SKM-1 treated with dmso at 0.1 percent for 144 hours (cell line): ENCODE measurements around the gene PCDH11Y.
"Not testable (repeated sequence)": the region's sequence is repeated elsewhere in the genome, so short reads cannot be mapped to it uniquely, and the experiment has no call there.

Experiments
- DNase-seq: peaks from one replicate; lab custom pipeline; 2025; ENCODE audit not compliant: unreplicated experiment; lab: John Stamatoyannopoulos, UW

Gene PCDH11Y, protein sequence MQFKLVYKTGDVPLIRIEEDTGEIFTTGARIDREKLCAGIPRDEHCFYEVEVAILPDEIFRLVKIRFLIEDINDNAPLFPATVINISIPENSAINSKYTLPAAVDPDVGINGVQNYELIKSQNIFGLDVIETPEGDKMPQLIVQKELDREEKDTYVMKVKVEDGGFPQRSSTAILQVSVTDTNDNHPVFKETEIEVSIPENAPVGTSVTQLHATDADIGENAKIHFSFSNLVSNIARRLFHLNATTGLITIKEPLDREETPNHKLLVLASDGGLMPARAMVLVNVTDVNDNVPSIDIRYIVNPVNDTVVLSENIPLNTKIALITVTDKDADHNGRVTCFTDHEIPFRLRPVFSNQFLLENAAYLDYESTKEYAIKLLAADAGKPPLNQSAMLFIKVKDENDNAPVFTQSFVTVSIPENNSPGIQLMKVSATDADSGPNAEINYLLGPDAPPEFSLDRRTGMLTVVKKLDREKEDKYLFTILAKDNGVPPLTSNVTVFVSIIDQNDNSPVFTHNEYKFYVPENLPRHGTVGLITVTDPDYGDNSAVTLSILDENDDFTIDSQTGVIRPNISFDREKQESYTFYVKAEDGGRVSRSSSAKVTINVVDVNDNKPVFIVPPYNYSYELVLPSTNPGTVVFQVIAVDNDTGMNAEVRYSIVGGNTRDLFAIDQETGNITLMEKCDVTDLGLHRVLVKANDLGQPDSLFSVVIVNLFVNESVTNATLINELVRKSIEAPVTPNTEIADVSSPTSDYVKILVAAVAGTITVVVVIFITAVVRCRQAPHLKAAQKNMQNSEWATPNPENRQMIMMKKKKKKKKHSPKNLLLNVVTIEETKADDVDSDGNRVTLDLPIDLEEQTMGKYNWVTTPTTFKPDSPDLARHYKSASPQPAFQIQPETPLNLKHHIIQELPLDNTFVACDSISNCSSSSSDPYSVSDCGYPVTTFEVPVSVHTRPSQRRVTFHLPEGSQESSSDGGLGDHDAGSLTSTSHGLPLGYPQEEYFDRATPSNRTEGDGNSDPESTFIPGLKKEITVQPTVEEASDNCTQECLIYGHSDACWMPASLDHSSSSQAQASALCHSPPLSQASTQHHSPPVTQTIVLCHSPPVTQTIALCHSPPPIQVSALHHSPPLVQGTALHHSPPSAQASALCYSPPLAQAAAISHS (N-terminal part only)

DNA sequence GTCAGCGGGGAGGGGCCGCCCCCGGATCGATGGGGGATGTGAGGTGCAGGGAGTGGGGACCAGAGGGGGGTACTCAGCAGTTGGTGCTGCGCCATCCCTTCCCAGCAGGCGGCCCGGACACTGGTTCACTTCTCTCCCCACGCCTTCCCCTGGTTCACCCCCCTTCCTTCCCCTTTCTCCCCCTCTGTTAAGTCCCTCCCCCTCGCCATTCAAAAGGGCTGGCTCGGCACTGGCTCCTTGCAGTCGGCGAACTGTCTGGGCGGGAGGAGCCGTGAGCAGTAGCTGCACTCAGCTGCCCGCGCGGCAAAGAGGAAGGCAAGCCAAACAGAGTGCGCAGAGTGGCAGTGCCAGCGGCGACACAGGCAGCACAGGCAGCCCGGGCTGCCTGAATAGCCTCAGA, at the start of gene PCDH11Y:
Gene PCDH11Y (plus strand): TSS at position 240 of the 400 bp plus-strand sequence. CDS start 56,804 bp downstream, outside the sequence.
- DNase-seq = not testable (repeated sequence)

DNA sequence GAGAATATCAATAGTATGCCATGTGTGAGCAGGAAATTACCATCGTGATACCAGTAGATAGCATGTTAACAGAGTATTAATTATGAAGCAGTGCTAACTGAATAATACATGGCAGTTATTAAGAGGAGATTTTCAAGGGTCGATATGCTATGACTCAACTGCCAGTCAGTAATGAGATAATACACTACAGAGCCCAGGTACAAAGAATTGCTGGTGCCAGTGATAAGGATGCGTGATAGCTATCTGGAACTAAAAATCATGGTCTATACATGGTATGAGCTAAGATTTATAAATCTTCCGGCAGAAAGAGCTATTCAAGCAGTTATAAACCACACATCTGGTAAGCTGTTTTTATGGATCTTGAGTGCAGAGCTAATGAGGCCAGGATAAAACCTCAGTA, 32.2 kb upstream of the PCDH11Y start:
- DNase-seq = not testable (repeated sequence)

DNA sequence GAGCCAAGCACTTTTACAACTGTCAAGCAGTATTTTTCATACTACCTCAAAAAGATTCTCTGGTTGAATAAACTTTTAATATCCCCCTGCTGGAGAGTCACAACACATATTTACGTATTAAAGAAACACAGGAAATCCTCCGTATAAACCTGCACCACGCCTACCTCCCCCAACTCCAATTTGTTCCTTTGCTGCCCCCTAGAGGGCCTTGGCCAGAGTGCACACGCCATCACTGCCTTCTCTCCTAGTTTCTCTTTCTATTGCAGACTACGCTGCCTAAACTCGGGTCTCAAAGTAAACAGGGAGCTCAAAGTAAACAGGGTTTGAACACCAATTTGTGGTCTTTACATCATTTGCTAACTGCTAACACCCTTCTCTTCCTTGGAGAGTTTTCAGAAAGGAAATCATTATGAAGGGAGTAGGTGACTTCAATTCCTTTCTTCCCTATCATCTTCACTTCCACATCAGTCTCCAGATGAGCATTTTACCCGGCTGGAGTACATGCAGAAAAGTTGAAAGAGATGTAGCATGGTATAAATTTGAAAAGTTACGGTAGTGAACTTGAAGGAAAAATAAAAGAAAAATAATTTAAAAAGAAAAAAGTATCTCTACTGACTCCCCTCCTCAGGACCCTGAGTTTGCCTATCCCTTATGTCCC, 8.2 kb upstream of the PCDH11Y start:
- DNase-seq = not testable (repeated sequence)

DNA sequence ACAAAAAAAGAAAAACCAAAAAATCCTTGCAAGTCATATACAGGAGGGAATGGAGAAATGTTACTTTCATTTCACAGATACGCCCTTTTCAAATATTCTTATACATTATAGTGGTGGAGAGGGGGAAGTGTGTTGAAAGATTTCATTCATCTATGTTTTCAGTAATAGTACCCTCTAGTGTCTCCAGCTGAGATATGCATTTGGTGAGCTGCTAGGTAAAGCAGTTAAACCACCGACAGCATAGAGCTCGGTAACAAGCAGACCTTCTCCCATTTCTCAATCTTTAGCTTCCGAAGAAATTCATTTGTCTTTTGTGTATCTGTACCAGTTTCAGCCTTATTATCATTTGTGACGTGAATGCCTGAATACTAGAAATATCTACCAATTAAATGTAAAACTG, 5.2 kb upstream of the PCDH11Y start:
- DNase-seq = not testable (repeated sequence)

DNA sequence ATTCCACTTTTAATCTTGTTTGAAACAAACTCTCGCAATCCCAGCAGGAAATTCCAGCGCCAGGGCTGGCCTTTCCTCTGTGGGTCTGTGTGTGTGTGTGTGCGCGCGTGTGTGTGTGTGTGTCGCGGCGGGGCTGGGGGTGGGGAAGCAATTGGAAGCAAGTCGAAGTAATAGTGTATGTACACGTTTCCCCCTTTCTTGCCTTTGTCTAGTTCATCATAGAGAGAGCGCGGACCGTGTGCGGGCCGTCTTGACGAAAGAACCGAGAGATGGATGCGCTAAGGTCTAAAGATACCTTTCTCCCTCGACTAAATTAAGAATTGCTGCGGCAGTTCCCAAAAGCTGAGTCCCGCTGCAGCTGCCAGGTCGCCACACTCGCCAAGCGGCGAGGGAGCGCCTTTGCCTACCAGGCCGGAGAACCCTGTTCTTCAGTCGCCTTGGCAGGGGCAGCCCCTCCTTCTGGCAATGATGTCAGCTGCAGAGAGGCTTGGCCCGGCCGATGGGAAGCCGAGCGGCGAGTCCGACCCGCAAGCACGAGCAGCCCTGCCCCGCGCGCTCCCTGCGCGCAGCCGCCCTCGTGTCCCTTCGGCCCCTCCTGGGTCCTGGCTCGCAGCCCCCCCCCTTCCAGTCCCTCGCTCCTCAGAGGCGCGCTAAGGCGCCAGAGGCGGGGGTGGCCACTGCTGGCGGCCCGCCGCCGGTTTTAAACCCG, 2.5 kb downstream of the PCDH11Y start:
- DNase-seq = not testable (repeated sequence)

DNA sequence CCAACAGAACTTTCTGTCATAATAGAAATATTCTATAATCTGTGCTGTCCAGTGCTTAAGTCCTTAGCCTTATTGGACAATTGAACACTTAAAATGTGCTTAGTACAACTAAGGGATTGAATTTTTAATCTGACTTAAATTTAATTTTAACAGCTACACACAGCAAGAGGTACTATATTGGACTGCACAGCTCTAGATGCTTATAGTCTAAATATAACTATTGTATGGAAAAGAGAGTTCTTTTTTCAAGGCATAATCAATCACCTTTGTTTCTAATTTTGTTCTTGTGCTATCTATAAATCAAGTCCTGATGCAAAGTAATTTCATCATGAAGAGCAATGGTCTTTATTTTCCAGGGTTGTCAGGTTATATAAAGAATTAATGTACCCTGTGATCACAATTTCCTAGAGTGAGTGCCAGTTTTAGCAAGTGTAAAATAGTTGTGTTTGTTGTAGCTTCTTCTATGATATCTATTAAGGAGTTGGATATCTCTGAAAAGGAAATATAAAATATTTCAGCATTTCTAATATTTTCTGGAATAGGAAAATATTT, 39.0 kb downstream of the PCDH11Y start:
- DNase-seq = not testable (repeated sequence)

DNA sequence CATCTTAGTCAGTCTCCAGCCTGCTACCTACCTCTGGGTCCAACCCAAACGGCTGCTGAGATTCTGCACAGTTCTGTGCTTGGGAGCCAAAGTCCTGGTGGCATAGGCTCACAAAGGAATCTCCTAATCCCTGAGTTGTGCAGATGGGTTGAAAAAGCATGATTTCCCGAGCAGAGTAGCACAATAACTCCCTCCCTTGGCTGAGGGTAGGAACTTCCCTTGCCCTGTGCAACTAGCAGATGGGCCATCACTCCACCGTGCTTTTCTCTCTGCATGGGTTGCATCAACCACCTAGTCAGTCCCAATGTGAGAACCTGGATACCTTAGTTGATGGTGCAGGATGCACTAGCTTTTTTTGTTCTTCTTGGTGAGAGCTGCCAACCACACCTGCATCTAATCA, 82.9 kb downstream of the PCDH11Y start:
- DNase-seq = not testable (repeated sequence)

DNA sequence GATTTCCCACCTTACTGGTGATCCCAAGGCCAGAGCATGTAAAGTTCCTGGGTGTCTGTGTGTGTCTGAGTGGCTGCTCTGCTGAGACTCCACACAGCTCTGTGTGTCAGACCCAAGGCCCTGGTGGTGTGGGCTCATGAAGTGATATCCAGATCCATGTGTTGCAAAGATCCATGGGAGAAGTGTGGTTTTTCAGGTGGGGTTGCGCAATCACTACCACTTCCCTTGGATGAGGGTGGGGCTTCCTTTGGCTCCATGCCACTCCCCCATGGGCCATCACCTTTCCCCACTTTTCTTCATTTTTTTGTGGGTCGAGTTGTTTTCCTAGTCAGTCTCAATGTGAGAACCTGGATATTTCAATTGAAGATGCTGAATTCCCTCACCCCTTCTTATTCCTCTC, 182.9 kb downstream of the PCDH11Y start:
- DNase-seq = not testable (repeated sequence)

DNA sequence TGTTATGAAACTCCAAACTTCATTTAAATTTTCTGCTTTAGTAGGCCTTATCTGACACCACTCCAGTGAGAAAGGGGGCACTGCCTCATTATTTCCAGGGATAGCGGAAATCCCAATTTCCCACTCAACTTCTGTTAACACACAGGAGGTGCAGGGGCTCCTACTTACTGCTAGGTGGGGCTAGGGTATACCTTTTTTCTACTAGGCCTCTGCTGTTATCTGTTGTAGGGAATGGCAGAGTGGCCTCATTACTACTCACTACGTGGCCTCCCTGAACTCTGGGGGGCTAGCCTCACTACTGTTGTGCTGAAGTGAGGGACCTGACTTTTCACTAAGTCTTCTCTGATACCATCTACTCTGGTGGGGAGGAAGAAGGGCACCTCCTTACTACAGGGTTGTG, 215.0 kb downstream of the PCDH11Y start:
- DNase-seq = not testable (repeated sequence)

DNA sequence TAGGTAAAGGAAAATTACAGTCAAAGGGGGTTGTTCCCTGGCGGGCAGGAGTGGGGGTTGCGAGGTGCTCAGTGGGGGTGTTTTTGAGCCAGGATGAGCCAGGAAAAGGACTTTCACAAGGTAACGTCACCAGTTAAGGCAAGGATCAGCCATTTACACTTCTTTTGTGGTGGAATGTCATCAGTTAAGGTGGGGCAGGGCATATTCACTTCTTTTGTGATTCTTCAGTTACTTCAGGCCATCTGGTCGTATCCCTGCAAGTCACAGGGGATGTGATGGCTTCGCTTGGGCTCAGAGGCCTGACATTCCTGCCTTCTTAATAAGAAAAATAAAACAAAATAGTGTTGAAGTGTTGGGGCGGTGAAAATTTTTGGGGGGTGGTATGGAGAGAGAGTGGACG, 324.8 kb downstream of the PCDH11Y start:
- not testable (repeated sequence) for DNase-seq

DNA sequence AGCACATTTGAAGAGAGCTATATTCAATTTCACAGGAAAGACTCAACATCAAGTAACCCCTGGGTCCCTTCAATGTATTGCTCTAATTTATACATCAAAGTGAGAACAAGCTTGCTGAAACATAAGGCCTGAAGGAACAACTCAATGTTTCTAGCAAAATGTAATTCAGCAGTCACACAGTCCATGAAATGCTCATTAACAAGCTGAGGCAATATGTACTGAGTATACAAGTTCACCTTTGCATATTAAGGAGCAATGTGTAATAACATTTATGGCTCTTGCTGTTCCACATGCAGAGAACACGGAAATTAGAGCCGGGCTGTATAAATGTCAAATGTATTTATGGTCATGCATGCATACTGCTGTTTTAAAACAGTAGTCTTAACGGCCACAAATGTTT, 342.1 kb downstream of the PCDH11Y start:
- not testable (repeated sequence) for DNase-seq

DNA sequence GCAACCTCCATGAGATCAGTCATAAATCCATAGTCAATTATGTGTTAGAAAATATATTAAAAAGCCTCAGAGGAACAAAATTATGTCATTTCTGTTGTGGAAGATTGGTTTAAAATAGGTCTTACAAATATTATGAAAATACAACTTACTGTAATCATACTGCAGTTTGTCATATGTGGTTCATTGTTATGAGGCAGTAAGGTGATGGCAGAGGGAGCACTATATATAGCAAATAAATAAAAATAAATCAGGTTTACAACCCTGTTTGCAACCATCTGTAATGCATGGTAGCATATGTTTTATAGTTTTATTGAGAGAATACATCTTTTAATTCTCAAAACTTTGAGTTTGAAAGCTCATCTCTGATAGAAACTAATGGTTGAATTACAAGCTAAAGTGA, 543.6 kb downstream of the PCDH11Y start:
- DNase-seq = not testable (repeated sequence)

DNA sequence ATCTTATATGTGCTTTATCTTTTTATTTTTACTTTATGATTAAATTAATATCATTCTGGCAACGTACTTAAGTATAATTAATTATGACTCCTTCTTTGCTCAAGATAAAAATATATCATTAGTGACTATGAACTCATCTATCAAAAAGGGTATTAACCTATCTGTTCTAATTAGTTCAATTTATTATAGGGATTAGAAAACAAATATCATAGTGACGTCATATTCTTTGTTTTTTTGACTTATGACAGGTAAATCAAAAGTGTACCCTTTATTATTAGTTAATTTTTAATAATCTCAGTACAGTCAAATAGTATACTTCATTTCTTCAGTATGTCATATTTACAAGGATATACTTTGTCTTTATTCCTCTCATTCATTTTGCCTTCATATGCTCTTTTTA, 638.5 kb downstream of the PCDH11Y start:
- DNase-seq = not testable (repeated sequence)

DNA sequence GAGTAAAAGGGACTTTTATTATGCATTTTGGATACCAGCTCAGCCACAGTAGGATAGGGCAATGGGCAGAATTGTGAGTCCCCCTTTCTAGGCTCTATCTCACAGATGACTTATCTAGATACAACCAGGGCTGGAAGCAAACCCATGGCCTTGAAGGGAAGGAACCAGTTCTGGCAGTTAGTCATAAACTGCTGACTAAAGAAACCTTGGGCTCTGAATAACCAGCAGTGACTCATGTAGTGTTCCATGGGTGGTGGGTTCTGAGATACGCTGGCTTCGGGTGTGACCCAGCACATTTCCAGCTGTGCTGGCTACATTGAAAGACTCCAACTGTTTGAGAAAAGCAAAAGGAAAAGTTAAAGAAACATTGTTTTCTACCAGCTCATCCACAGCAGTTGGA, 679.2 kb downstream of the PCDH11Y start:
- DNase-seq = not testable (repeated sequence)

DNA sequence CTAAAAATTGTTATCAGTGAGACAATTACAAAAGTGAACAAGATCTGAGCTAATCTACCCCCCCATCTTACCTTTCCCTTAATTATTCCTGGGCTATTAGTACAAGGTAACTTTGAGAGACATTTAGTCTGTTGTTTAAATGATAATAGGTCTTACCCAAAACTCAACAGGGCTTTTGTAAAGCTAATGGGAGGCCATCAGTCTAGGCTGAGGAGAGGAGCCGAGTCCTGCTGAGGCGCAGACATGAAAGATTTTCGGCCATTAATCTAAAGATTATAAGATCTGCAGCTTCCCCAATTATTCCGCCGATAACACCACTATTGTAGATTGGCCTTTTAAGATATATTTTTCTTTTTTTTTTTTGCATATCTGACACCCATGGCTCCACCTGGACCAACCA, 708.6 kb downstream of the PCDH11Y start:
- DNase-seq = not testable (repeated sequence)

DNA sequence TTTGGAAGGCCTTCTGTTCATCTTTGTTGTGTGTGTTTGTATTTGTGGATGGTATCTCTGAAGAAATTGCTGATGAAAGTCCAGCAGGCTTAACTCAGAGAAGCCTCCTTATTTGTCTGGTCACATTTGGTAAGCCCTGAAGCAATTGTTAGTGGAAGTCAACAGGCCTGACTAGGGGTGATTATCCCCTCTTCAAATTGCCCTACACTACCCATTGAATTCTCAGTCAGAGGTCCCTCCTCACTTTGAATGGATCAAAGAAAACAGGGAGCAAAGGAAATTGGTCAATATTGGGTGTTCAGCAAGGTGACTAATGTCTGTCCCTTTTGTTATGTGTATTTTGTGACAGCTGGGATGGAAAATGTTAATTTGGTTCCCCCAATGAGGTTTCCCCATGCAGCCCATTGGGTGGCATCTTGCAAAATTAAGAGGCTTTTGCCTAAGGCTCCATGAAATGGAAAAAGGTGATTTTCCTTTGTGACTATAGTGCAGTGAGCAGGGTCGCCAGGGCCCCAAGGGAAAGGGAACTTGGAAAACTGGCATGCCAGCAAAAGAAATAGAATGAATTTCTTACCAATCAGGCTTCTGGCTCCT, 709.8 kb downstream of the PCDH11Y start:
- not testable (repeated sequence) for DNase-seq

DNA sequence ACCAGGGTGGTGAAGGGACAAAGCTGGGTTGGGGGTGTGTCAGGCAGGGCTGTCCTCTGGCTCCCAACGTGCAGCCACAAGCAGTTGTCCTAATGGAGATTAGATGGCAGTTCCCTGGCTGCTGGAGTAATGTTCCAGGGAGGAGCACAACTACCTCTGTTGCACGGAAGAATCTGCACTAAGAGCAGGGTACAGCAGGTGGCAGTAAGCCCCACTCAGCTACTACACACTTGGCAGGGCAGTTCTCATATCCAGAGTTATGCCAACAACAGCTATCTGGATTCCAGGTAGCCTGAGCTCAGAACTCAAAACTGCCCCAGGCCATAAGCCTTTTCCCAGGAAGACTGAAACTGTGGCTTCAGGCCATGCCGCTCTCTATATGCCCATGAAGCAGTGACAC, 761.3 kb downstream of the PCDH11Y start:
- DNase-seq = not testable (repeated sequence)

DNA sequence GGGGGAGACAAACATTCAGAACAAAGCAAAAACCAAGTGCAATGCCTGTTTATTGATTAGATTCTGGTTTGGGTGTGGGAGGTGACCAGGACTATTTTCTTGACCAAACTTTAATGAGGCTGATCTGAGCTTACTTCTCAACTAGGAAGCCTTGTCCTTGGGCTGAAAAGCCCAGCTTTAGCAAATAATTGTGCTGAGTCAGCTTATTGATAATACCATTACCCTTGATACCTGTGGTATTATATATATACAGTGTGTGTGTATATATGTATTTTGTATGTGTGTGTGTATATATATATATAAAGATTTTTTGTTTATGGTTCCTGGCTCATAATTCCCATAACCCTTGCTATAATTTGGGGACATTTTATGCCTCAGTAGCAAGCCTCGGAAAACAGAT, 776.4 kb downstream of the PCDH11Y start:
- DNase-seq = not testable (repeated sequence)
